SKM-1 (cell line): Measurements from ENCODE around the gene KLRK1.
"Not testable (repeated sequence)": the region's sequence is repeated elsewhere in the genome, so short reads cannot be mapped to it uniquely, and the experiment has no call there.

Source experiments
- DNase-seq: peaks from one replicate; lab custom pipeline; 2025; ENCODE audit not compliant: unreplicated experiment; lab: John Stamatoyannopoulos, UW

The KLRK1 gene

GRCh38 chr12:10389904-10390303 is at the start of gene KLRK1:
TSS of gene KLRK1 (minus strand) at chr12:10390041. CDS start at chr12:10388810, 1,231 bp downstream.
- no peak for DNase-seq

DNA sequence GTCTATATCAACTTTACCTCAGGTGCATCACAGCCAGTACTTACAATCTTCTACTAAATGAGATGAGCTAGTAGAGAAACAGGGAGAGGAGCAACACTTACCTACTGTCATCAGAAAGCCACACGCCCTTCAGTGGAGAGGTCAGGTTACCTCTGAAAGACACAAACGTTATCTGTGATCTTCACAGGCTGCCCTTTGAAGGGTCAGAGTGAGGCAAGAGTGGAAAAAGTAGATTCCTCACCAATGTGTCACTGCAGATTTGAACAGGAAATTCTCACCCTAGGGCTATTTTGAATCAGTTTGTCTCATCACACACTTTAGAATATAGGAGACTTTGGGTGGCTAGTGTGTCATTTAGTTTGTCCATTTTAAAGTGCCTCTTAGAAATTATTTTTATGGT is 47.8 kb upstream of the KLRK1 start:
- not testable (repeated sequence) for DNase-seq

- not testable (repeated sequence) for DNase-seq
These were observed 46.0 kb upstream of the KLRK1 start, which contains the start of gene KLRC2 for GRCh38 chr12:10435816-10436215. TSS of gene KLRC2 (minus strand) at chr12:10436010. CDS start at chr12:10435986, 24 bp downstream.

GRCh38 chr12:10430623-10431022 is 40.8 kb upstream of the KLRK1 start:
- not testable (repeated sequence) for DNase-seq

- not testable (repeated sequence) for DNase-seq
These were observed 36.1 kb upstream of the KLRK1 start for GRCh38 chr12:10425938-10426337.

DNA sequence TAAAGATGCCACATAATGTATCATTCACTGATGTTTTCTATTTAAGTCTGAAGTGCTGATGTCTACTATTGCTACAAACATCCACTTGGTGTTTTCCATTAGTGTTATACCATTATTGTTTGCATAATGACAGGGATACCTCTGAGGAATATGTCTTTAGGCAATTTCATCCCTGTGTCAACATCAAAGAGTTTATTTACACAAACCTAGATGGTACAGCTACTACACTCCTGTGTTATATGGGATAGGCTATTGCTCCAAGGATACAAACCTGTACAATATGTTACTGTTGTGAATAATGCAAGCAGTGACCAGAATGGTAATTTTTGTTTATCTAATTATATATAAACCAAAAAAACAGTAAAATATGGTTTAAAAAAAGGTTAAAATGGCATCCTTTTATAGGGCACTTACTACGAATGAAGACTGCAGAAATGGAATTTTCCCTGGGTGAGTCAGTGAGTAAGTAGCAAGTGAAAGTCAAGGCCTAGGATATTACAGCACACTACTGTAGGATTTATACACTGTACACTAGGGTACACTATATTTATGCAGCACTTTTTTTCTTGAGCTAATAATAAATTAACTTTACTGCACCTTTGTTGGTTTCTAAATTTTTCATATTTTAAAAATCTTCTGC is 34.5 kb upstream of the KLRK1 start:
- not testable (repeated sequence) for DNase-seq

DNA sequence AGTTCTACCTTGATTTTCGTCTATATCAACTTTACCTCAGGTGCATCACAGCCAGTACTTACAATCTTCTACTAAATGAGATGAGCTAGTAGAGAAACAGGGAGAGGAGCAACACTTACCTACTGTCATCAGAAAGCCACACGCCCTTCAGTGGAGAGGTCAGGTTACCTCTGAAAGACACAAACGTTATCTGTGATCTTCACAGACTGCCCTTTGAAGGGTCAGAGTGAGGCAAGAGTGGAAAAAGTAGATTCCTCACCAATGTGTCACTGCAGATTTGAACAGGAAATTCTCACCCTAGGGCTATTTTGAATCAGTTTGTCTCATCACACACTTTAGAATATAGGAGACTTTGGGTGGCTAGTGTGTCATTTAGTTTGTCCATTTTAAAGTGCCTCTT is 32.3 kb upstream of the KLRK1 start:
- DNase-seq, result not testable (repeated sequence)

GRCh38 chr12:10420334-10420733 is 30.5 kb upstream of the KLRK1 start, which contains the start of gene KLRC3:
TSS of gene KLRC3 (minus strand) at chr12:10420595. CDS start at chr12:10420550, 45 bp downstream.
- DNase-seq, result not testable (repeated sequence)

- DNase-seq, result no peak
These were observed 19.6 kb upstream of the KLRK1 start, which contains the start of gene KLRC4 for GRCh38 chr12:10409392-10409791. TSS of gene KLRC4 (minus strand) at chr12:10409757. CDS start at chr12:10409575, 182 bp downstream.

GRCh38 chr12:10408842-10409241 is 19.0 kb upstream of the KLRK1 start:
- no peak for DNase-seq

DNA sequence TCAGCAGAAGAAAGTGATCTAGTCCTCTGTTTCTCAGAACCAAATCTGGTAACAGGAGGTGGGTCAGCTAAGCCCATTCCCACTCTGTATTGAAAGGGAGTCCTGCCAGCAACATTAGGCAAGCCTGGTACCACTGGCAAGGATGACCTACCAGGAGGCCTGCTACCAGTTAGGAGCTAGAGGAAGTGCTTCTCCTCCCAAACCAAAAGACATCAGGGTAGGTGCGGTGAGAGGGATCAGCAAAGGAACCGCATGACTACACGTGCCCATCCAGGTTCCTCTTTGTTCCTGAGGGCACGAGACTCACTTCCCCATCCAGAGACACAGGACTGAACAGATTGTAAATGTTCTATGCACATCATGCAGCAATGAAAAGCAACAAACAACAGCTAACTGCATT is 16.9 kb upstream of the KLRK1 start:
- DNase-seq, result no peak

DNA sequence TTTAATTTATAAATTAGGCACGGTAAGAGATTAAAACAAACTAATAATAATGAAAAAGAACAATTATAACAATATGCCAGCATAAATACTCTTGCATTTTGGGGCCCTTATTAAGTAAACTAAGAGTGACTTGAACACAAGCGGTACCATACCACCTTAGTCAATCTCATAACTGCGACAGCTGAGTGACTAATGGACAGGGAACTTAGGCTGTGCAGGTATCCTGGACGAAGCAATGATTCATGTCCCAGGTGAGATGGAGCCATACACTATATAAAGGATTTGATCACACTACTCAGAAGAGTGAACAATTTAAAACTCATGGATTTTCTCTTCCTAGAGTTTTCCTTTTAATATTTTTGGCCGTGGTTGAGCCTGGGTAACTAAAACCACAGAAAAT is 15.5 kb upstream of the KLRK1 start:
- DNase-seq, result no peak

DNA sequence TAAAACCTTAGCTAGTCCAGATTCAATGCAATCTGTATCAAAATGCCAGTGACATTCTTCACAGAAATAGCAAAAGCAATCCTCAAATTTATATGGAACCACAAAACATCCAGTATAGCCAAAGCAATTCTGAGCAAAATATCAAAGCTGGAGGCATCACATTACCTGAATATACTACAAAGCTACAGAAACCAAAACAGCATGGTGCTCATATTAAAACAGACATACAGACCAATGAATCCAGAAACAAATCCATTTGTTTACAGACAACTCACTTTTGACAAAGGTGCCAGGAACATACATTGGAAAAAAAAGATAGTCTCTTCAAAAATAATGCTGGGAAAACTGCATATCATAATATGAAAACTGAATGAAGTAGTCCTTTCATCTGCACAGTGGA is 15.0 kb upstream of the KLRK1 start:
- DNase-seq, result no peak

- no peak for DNase-seq
These were observed 11.0 kb upstream of the KLRK1 start for GRCh38 chr12:10400829-10401228.

- DNase-seq, result no peak
These were observed 8.3 kb upstream of the KLRK1 start for GRCh38 chr12:10398168-10398567.

GRCh38 chr12:10397296-10397695 is 7.5 kb upstream of the KLRK1 start:
- no peak for DNase-seq

DNA sequence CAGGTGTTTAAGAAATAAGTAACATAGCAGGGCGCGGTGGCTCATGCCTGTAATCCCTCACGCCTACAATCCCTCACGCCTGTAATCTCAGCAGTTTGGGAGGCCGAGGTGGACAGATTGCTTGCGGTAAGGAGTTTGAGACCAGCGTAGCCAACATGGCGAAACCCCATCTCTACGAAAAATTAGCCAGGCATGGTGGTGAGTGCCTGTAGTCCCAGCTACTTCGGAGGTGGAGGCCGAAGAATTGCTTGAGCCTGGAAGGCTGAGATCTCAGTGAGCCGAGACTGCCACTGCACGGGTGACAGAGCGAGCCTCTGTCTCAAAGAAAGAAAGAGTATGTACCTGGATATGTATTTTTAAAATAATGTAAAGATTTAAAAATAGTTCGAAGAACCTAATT is 6.3 kb upstream of the KLRK1 start:
- not testable (repeated sequence) for DNase-seq

GRCh38 chr12:10395390-10395998 is 5.7 kb upstream of the KLRK1 start:
- no peak for DNase-seq

- not testable (repeated sequence) for DNase-seq
These were observed 4.8 kb upstream of the KLRK1 start for GRCh38 chr12:10394531-10395152.

- no peak for DNase-seq
These were observed 3.5 kb upstream of the KLRK1 start for GRCh38 chr12:10393291-10393690.

- no peak for DNase-seq
These were observed 2.6 kb upstream of the KLRK1 start for GRCh38 chr12:10392394-10392930.

GRCh38 chr12:10390991-10391390 is 1.1 kb upstream of the KLRK1 start:
- DNase-seq, result not testable (repeated sequence)
